Glomerular endothelial cell (primary cell): ENCODE results near the gene VPS18. TPM values are rescaled to one million over a fixed set of nuclear protein-coding genes. Genes with fewer than 3 reads are reported as not detected.

Source experiments
- DNase-seq: peaks from one replicate; pipeline ENCODE4 v3.0.0-alpha.2; 2011; ENCODE audit warnings: low read depth, low spot score; ENCODE audit errors: extremely low read depth
- total RNA-seq: library from RNA; depleted of rRNA; stranded (reverse); fragments of >200 nt; gene quantifications from 2 replicates; pipeline ENCODE4 v1.2.3, GENCODE V29; 2015

VPS18 gene
- total RNA-seq, 1 donor from 2014 or later: 60.4 TPM

GRCh38 chr15:40918799-40919392 lies 24.6 kb downstream of the VPS18 start:
- DNase-seq: no peak

GRCh38 chr15:40921949-40922607 lies 27.8 kb downstream of the VPS18 start:
- no peak for DNase-seq

- DNase-seq: no peak
Observed at GRCh38 chr15:40922608-40923005, 28.4 kb downstream of the VPS18 start.

GRCh38 chr15:40923551-40923950 lies 29.3 kb downstream of the VPS18 start:
- DNase-seq: no peak

- no peak for DNase-seq
Observed at GRCh38 chr15:40925495-40925862, 31.2 kb downstream of the VPS18 start.

GRCh38 chr15:40925863-40926658 lies 31.8 kb downstream of the VPS18 start:
- no peak for DNase-seq

GRCh38 chr15:40926659-40927494 lies 32.6 kb downstream of the VPS18 start:
- no peak for DNase-seq

GRCh38 chr15:40927495-40927872 lies 33.2 kb downstream of the VPS18 start:
- no peak for DNase-seq

GRCh38 chr15:40927873-40928806 lies 33.9 kb downstream of the VPS18 start:
- DNase-seq: no peak

- DNase-seq: no peak
Observed at GRCh38 chr15:40928821-40929659, 34.8 kb downstream of the VPS18 start, which contains the start of gene DLL4. Gene DLL4, plus strand, starts transcription at chr15:40929340. Its CDS starts 329 bp downstream, at chr15:40929669.

- DNase-seq: no peak
Observed at GRCh38 chr15:40929660-40930429, 35.6 kb downstream of the VPS18 start.

- DNase-seq: no peak
Observed at GRCh38 chr15:40930430-40931299, 36.4 kb downstream of the VPS18 start.

- DNase-seq: no peak
Observed at GRCh38 chr15:40931300-40932142, 37.3 kb downstream of the VPS18 start.

GRCh38 chr15:40932156-40932555 lies 37.9 kb downstream of the VPS18 start:
- no peak for DNase-seq

- DNase-seq: no peak
Observed at GRCh38 chr15:40932649-40933516, 38.6 kb downstream of the VPS18 start.
